Dendritic cell treated with granulocyte-macrophage colony-stimulating factor and Interleukin-4, amounts not matched to agents 40 ng/mL and 50 ng/mL, for 4 days (primary cell): ENCODE results near the gene PRSS3.
"Not testable (repeated sequence)": the region's sequence is repeated elsewhere in the genome, so short reads cannot be mapped to it uniquely, and the experiment has no call there.

Source experiments
- H3K27ac Mint-ChIP-seq: one replicate; pipeline ENCODE4 v1.8.0; 2022; ENCODE audit warnings: mild to moderate bottlenecking, mixed read lengths
- H3K27me3 Mint-ChIP-seq: one replicate; pipeline ENCODE4 v1.8.0; 2022; ENCODE audit warnings: mild to moderate bottlenecking, mixed read lengths
- H3K36me3 Mint-ChIP-seq: one replicate; pipeline ENCODE4 v1.8.0; 2022; ENCODE audit warnings: low read depth, mixed read lengths
- H3K4me1 Mint-ChIP-seq: one replicate; pipeline ENCODE4 v1.8.0; 2022; ENCODE audit warnings: low read depth, mixed read lengths
- H3K4me3 Mint-ChIP-seq: one replicate; pipeline ENCODE4 v1.8.0; 2022; ENCODE audit warnings: mild to moderate bottlenecking, moderate library complexity, mixed read lengths
- H3K9me3 Mint-ChIP-seq: one replicate; pipeline ENCODE4 v1.8.0; 2022; ENCODE audit warnings: mixed read lengths
- intact Hi-C: fragments of 100-400 bp; cut with micrococcal nuclease; formaldehyde crosslinking; loops from one replicate; pipeline ENCODE4 v1.15.0; 2022

PRSS3 gene

DNA sequence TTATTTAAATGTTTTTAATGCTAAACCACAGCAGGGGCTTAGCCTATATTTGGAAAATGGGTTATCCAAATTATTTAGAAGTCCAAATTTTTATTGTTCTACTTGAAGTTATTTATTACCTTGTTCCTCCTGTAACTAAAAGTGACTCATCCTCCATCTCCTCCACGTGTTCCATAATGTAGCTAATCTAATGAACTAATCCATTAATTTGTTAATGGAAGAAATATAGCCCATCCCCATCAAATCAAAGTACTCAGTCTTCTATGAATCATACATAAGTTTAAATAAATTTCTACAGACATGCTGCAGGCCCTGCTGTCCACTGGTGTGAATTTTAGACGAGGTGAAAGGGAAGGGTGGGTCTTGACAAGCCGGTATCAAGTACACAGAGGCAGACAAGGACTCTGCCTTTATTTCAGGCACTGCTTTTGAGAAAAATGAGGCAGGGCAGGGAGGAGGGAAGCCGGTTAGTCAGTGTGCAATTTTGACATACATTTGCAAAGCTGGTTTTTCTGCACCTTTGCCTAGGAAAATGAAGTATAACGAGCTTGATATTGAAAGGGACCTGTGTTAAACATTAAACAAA, 21.2 kb upstream of the PRSS3 start:
- intact Hi-C loops, H3K9me3 Mint-ChIP-seq, H3K27ac Mint-ChIP-seq, H3K36me3 Mint-ChIP-seq, H3K27me3 Mint-ChIP-seq, H3K4me3 Mint-ChIP-seq: not testable (repeated sequence)
- peaks cover 10% of the 10 kb centered on the region for H3K4me1 Mint-ChIP-seq

DNA sequence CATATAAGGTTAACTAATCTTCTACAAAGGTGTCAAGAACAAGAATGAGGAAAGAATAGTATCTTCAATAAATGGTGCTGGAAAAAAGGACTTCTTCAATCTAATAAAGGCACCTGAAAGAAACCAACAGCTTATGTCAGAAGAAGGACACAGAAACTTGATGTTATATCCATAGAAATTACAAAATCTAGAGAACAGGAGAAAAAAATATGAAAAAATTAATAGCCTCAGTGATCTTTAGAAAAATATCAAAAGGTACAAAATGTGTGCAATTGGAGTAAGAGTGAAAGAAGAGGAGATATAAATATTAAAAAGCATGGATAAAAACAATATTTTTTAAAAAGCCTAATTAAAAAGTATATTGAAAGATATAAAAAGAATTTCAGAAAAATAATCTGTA, 18.8 kb upstream of the PRSS3 start:
- Mint-ChIP-seq H3K36me3 (no peaks in the 10 kb centered on the region), H3K4me1 (peaks cover 5% of the 10 kb centered on the region), H3K27ac (no peak overlapping the region), H3K4me3 (no peak overlapping the region), H3K27me3 (peaks cover 2% of the 10 kb centered on the region), H3K9me3 (no peaks in the 10 kb centered on the region)
- intact Hi-C loops = no loop called here

DNA sequence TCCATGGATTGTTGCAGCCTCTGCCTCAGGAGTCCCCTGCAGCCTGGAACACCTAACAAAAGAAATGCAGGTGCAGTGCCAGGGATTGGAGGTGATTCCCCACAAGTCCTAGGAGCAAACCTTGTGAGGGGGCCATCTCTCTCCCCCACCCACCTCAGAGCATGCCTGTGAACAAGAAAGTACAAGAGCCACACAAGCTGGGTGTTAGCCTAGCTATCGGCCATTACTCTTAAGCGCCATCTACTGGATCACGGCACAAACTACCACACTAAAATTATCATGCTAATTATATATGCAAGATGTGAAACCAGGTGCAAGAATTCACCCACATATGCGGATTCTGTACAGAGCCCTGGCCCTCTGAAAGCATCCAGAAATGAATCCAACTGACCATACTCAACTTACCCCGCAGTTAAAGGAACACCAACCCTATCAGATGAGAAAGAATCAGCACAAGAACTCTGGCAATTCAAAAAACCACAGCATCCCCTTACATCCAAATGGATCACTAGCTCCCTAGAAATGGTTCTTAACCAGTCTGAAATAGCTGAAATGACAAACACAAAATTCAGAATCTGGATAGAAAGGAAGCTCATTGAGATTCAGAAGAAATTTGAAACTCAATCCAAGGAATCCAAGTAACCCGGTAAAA, 16.5 kb upstream of the PRSS3 start:
- Mint-ChIP-seq H3K4me1 (peaks cover 5% of the 10 kb centered on the region), H3K4me3 (no peak overlapping the region), H3K27ac (no peak overlapping the region), H3K9me3 (no peaks in the 10 kb centered on the region), H3K36me3 (no peaks in the 10 kb centered on the region), H3K27me3 (peaks cover 4% of the 10 kb centered on the region)
- intact Hi-C loops = loop anchor here (2.0 kb wide), 1 partner anchor 40 kb away; no protein-coding TSS in a partner anchor

DNA sequence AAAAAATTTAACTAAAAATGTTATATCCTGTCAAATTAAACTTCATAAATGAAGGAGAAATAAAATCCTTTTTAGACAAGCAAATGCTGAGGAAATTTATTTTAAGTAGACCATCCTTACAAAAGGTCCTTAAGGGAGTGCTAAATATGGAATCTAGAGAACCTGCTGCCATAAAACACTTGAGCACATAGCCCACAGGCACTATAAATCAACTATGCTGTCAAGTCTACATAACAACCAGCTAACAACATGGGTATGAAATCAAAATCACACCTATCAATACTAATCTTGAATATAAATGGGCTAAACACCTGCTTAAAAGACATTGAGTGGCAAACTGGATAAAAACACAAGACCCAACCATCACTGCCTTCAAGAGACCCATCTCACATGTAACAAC, 15.1 kb upstream of the PRSS3 start:
- H3K27ac Mint-ChIP-seq = no peak overlapping the region
- H3K36me3 Mint-ChIP-seq = no peaks in the 10 kb centered on the region
- no peak overlapping the region for H3K4me3 Mint-ChIP-seq
- peaks cover 5% of the 10 kb centered on the region for H3K4me1 Mint-ChIP-seq
- no peaks in the 10 kb centered on the region for H3K9me3 Mint-ChIP-seq
- H3K27me3 Mint-ChIP-seq = peaks cover 4% of the 10 kb centered on the region
- intact Hi-C loops = no loop called here

DNA sequence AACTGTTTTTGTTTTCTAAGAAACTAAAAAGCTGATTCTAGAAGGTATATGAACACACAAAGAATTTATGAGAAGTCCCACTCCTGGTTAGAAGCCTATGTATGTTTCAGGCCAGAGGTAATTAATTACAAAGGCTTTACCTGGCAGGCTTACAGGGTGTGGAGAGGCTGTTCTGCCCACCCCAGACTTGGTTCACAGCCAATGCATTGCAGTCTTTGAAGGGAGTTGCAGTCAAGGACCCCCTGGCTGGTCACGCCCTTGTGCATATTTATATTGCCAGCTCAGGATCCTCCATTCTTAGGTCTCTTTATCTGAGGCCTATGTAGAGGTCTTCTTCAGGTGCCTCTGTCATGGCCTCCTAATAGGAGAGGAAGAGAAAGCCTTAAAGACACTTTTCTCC, 13.6 kb upstream of the PRSS3 start:
- intact Hi-C loops = no loop called here
- no peaks in the 10 kb centered on the region for H3K36me3 Mint-ChIP-seq
- H3K4me3 Mint-ChIP-seq = no peak overlapping the region
- H3K9me3 Mint-ChIP-seq = no peaks in the 10 kb centered on the region
- peaks cover 5% of the 10 kb centered on the region for H3K4me1 Mint-ChIP-seq
- no peak overlapping the region for H3K27ac Mint-ChIP-seq
- H3K27me3 Mint-ChIP-seq = peaks cover 7% of the 10 kb centered on the region

DNA sequence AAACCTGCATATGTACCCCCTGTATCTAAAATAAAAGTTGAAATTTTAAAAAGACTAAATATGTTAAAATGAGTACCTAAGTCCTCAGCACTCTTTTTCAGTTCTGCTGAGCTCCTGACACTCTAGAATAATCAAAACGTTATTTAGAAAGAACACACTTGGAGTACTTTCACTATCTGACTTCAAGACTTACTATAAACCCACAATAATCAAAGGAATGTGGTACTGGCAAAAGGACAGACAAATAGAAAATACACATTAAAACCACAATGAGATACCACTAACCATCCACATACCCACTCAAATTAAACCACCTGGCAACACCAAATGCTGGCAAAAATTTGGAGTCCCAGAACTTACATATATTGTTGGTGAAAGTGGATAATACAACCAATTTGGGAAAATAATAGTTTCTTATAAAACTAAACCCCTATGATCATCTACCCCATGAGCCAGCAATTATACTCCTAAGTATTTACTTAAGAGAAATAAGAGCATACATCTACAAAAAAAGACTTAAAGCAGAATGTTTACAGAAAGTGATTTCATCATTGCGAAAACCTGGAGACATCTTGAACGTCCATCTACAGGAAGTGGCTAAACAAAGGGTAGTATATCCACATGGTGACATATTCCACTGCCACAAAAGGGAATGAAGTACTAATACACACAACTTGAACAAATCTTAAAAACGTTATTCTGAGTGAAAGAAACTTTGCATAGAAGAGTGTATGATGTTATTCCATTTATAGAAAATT, 12.8 kb upstream of the PRSS3 start:
- Mint-ChIP-seq H3K36me3 (no peaks in the 10 kb centered on the region), H3K4me3 (no peak overlapping the region), H3K9me3 (no peaks in the 10 kb centered on the region), H3K27ac (no peak overlapping the region), H3K27me3 (peaks cover 9% of the 10 kb centered on the region), H3K4me1 (peaks cover 5% of the 10 kb centered on the region)
- intact Hi-C loops = no loop called here

DNA sequence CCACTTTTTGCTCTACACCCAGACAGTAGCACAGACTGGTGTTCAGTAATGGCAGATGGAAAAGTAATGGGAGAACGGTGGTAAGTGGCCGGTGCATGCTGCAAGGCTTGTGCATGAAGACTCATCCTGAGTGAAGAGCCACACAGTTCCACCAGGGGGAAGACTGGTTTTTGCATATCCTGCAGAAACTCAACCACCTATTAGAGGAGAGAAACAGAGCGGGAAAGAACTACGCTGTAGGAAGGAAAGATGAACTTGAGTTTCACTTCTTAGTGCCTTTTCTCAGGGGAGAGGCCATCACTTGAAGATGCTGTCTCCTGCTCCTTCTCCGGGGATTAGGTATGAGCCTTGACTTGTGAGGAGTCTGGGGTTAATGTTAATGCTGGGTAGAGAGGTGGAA, 9.4 kb upstream of the PRSS3 start:
- Mint-ChIP-seq H3K4me1 (no peaks in the 10 kb centered on the region), H3K36me3 (no peaks in the 10 kb centered on the region), H3K4me3 (no peak overlapping the region), H3K27ac (no peak overlapping the region), H3K9me3 (no peaks in the 10 kb centered on the region), H3K27me3 (peaks cover 9% of the 10 kb centered on the region)
- intact Hi-C loops = no loop called here

DNA sequence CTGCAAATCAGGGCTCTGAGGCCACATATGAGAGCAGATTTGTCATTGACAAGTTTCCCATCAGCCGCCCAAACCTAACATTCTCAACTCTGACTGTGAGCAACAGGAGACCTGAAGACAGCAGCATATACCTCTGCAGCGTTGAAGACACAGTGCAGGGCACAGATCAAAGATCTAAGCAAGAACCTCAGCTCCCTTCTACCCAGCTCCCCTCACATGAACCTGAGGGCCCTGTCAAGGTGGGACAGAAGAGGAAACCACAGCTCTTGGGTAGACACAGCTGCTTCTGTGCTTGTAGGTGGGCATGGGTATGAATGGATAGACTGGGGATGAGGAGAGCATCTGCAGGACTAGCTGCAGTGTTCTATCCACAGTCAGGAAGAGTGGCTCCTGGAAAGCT, 8.7 kb upstream of the PRSS3 start:
- peaks cover under 1% of the 10 kb centered on the region for H3K4me1 Mint-ChIP-seq
- peaks cover 9% of the 10 kb centered on the region for H3K27me3 Mint-ChIP-seq
- no peak overlapping the region for H3K27ac Mint-ChIP-seq
- H3K4me3 Mint-ChIP-seq = no peak overlapping the region
- no peaks in the 10 kb centered on the region for H3K9me3 Mint-ChIP-seq
- intact Hi-C loops = no loop called here
- H3K36me3 Mint-ChIP-seq = no peaks in the 10 kb centered on the region

DNA sequence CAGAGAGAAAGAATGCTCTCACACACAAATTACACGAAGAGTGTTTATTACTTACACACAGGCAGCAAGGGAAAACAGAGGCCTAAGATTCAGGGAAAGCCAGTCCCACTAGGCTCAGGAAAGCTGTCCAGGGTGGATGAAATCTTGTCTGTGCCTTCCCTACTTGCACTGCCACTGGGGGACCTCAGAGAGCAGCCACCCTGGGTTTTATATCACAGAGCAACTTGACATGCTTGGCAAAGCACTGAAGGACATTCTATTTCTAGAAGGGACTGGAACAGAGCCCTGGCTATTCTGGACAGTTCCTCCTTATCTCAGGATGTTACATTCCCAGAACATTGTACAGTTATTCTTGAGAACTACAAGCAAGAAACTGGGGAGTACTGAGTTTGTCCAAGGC, 7.5 kb upstream of the PRSS3 start:
- intact Hi-C loops = no loop called here
- Mint-ChIP-seq H3K4me1 (peaks cover 9% of the 10 kb centered on the region), H3K27ac (no peak overlapping the region), H3K9me3 (no peaks in the 10 kb centered on the region), H3K4me3 (no peak overlapping the region), H3K36me3 (no peaks in the 10 kb centered on the region), H3K27me3 (peaks cover 12% of the 10 kb centered on the region)

DNA sequence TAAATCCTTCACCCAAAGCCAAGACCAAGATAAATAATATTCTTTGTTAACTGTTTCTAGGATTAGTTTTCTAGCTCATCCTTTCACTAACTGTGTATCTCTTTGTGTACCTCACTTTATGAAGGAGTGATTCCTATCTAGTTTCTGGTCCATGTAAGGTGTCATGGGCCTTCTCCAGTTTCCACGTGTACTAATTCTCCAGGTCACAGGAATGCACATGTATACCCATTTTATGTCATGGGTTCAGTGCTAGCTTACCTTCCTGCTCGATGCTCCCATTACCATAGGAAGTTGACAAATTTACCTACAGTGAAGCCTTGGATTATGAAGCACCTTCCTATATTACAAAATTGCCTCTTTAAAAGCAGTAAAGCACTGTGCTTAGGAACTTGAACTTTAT, 5.9 kb upstream of the PRSS3 start:
- H3K36me3 Mint-ChIP-seq, intact Hi-C loops, H3K27ac Mint-ChIP-seq, H3K4me1 Mint-ChIP-seq, H3K9me3 Mint-ChIP-seq, H3K4me3 Mint-ChIP-seq: not testable (repeated sequence)
- H3K27me3 Mint-ChIP-seq = peaks cover 14% of the 10 kb centered on the region

DNA sequence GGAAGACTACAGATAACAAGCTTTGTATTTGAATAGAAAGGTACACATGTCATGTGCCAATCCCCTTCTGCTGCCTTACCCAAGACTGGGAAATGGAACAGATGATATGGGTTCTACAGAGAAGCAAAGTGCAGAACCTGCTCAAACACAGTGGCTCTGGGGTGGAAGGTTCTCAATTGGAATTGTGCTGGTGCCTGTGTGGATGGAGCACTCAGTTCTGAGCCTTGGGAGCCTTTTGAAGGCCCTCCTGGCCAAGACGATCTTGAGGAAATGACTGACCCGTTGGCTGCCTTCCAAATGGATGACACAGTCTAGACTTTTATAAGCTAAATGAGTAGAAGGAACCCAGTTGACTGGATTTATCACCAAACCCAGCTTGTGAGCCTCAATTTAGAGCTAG, 4.2 kb upstream of the PRSS3 start:
- intact Hi-C loops = no loop called here
- Mint-ChIP-seq H3K27me3 (peaks cover 17% of the 10 kb centered on the region), H3K27ac (no peak overlapping the region), H3K36me3 (no peaks in the 10 kb centered on the region), H3K4me3 (no peak overlapping the region), H3K4me1 (peaks cover 9% of the 10 kb centered on the region), H3K9me3 (no peaks in the 10 kb centered on the region)

DNA sequence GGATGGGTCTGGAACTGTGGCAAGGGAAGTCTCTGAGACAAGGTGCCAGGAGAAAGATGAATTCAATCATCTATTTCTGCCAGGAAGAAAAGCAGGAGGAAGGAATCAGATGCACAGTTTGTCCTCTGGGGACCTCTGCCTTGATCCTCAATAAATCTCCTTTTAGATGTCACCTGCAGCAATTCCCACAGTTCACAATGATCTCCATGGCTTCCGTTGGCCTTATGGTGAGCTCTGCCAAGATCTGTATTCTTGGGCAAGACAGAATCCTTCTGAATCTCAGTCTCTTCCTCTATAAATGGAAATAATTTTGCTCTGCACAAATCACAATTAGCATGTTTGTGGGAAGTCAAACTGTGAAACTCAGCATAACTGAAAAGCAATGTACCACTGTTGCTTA, 1.9 kb upstream of the PRSS3 start:
- H3K27ac Mint-ChIP-seq, H3K4me3 Mint-ChIP-seq, H3K9me3 Mint-ChIP-seq, H3K36me3 Mint-ChIP-seq, intact Hi-C loops, H3K4me1 Mint-ChIP-seq: not testable (repeated sequence)
- H3K27me3 Mint-ChIP-seq = peaks cover 25% of the 10 kb centered on the region

DNA sequence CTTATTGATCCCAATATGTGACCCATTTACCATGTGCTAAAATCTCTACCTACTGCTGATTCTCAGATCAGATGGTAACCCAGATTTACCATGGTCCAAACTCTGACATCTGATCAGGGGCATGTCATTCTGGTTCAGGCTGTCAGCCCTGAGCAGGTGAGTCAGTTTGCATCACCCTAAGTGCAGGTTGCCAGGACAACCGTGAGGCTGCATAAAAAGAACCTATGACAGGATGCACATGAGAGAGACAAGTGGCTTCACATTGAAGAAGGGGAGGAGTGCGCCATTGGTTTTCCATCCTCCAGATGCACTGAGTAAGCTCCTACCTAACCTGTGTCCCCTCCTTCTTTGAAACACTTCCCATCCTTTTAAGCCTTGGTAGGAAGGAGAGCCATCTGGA, 801 bp upstream of the PRSS3 start:
- intact Hi-C loops = no loop called here
- H3K27me3 Mint-ChIP-seq = peaks cover 25% of the 10 kb centered on the region
- no peak overlapping the region for H3K4me3 Mint-ChIP-seq
- no peak overlapping the region for H3K27ac Mint-ChIP-seq
- no peaks in the 10 kb centered on the region for H3K36me3 Mint-ChIP-seq
- H3K4me1 Mint-ChIP-seq = peaks cover 9% of the 10 kb centered on the region
- no peaks in the 10 kb centered on the region for H3K9me3 Mint-ChIP-seq

DNA sequence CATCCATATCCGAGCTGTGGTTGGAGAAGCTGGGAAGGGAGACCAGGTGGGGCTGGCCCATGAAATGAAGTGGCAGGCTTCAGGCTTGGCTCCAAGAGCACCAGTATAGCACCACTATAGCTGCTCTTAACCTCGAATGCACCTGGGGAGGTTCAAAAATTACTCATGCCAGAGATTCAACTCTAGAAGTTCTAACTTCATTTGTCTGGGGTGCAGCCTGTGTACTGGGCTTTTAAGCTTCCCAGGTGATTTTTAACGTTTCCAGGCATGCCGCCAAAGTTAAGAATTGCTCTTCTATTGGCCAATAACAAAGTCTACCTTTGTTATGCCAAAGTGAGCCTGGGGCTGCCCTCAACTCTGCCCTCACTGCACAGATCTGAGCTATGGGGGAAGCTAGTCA, 458 bp downstream of the PRSS3 start:
- H3K27ac Mint-ChIP-seq = no peak overlapping the region
- peaks cover 28% of the 10 kb centered on the region for H3K27me3 Mint-ChIP-seq
- H3K4me1 Mint-ChIP-seq = peaks cover 9% of the 10 kb centered on the region
- no peaks in the 10 kb centered on the region for H3K36me3 Mint-ChIP-seq
- H3K9me3 Mint-ChIP-seq = no peaks in the 10 kb centered on the region
- intact Hi-C loops = no loop called here
- H3K4me3 Mint-ChIP-seq = no peak overlapping the region
